Measurements from ENCODE around the gene DKC1. TPM values are rescaled to one million over a fixed set of nuclear protein-coding genes. Genes with fewer than 3 reads are reported as not detected.
"Not testable (repeated sequence)": the region's sequence is repeated elsewhere in the genome, so short reads cannot be mapped to it uniquely, and the experiment has no call there.

The DKC1 gene
- total and polyA plus RNA-seq, 4 donors: 24.5 to 39.6 (median 33.2) TPM

DNA sequence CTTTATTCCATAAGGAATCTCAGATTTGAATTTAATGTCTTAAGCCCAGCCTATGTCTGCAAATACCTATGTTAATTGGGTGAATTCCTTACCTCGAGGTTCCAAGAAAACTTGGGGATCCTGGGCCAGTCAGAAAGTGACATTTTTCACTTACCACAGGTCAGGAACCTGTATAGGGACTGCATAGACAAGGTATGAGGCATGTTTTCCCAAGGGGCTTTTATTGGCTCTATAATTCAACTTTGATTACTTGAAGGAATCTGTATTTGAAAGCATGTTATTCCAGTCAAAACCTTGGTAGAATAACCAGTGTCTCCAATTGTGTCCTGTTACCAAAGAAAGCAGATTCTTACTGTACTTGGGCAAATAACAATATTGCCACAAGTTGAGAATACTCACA is 51.1 kb downstream of the DKC1 start:
- H3K9me3 ChIP-seq (ENCODE audit: control insufficient read depth in 4 of 4, insufficient read depth in 3 of 4, low read length in 3 of 4): no peaks in the 10 kb centered on the region
- no peaks in the 10 kb centered on the region for H3K27me3 ChIP-seq (ENCODE audit: control insufficient read depth in 3 of 3, insufficient read depth in 3 of 3, low read length in 2 of 3)
- ATAC-seq (ENCODE audit: insufficient read depth, low FRiP score) (no peak), DNase-seq (no peak)
- H3K9ac ChIP-seq (ENCODE audit: insufficient read depth in 1 of 2, low read length in 2 of 2): no peak overlapping the region
- no peak overlapping the region for H3K27ac ChIP-seq (ENCODE audit: low read depth in 1 of 2, low read length in 1 of 2)
- 27 to 80% methylated on average over 1 of the region's 1 CpG for WGBS, 2 donors
- H3K4me1 ChIP-seq (ENCODE audit: control insufficient read depth in 5 of 5, insufficient read depth in 5 of 5, low read length in 5 of 5): no peaks in the 10 kb centered on the region
- H3K36me3 ChIP-seq (ENCODE audit: control insufficient read depth in 4 of 4, insufficient read depth in 4 of 4, low read length in 4 of 4): no peaks in the 10 kb centered on the region
- TF ChIP-seq, protein P1, sequence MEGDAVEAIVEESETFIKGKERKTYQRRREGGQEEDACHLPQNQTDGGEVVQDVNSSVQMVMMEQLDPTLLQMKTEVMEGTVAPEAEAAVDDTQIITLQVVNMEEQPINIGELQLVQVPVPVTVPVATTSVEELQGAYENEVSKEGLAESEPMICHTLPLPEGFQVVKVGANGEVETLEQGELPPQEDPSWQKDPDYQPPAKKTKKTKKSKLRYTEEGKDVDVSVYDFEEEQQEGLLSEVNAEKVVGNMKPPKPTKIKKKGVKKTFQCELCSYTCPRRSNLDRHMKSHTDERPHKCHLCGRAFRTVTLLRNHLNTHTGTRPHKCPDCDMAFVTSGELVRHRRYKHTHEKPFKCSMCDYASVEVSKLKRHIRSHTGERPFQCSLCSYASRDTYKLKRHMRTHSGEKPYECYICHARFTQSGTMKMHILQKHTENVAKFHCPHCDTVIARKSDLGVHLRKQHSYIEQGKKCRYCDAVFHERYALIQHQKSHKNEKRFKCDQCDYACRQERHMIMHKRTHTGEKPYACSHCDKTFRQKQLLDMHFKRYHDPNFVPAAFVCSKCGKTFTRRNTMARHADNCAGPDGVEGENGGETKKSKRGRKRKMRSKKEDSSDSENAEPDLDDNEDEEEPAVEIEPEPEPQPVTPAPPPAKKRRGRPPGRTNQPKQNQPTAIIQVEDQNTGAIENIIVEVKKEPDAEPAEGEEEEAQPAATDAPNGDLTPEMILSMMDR (IDR thresholded peaks at IDR 0.05; ENCODE audit: control extremely low read depth, extremely low read depth): no peak
- no peak overlapping the region for H3K4me3 ChIP-seq

DNA sequence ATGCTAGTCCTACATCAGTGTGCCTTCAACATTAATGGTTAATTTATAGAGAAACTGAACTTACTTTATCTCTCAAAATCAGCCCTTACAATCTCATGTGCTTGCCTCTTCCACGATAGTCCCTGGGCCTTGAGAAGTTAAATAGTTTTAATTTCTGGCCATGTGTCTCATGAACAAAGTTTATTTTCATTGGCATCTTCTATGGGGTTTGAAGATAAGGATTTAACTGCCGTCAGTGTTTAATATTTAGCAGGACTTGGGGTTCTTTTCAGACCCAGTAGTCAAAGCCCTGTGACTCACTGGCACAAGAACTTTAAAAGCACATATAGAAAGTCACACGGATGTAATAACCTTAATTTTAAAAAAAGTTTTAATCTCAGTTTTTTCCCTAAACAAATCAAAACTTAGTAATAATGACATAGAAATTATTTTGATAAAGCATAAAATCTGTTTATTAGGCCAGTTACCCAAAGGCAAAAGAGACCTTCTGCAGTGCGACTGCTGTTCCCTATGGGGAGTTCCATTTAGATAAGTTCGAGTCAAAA is 52.7 kb downstream of the DKC1 start:
- 69 to 89% methylated on average over 5 of the region's 5 CpGs for WGBS, 2 donors
- Histone ChIP-seq H3K36me3 (ENCODE audit: control insufficient read depth in 4 of 4, insufficient read depth in 4 of 4, low read length in 4 of 4) (no peaks in the 10 kb centered on the region), H3K4me3 (no peak overlapping the region), H3K9ac (ENCODE audit: insufficient read depth in 1 of 2, low read length in 2 of 2) (no peak overlapping the region), H3K4me1 (ENCODE audit: control insufficient read depth in 5 of 5, insufficient read depth in 5 of 5, low read length in 5 of 5) (no peaks in the 10 kb centered on the region), H3K27ac (ENCODE audit: low read depth in 1 of 2, low read length in 1 of 2) (no peak overlapping the region), H3K9me3 (ENCODE audit: control insufficient read depth in 4 of 4, insufficient read depth in 3 of 4, low read length in 3 of 4) (no peaks in the 10 kb centered on the region), H3K27me3 (ENCODE audit: control insufficient read depth in 3 of 3, insufficient read depth in 3 of 3, low read length in 2 of 3) (no peaks in the 10 kb centered on the region)
- TF ChIP-seq, protein P1 (IDR thresholded peaks at IDR 0.05; ENCODE audit: control extremely low read depth, extremely low read depth): no peak
- ATAC-seq (ENCODE audit: insufficient read depth, low FRiP score) (no peak), DNase-seq (no peak)

DNA sequence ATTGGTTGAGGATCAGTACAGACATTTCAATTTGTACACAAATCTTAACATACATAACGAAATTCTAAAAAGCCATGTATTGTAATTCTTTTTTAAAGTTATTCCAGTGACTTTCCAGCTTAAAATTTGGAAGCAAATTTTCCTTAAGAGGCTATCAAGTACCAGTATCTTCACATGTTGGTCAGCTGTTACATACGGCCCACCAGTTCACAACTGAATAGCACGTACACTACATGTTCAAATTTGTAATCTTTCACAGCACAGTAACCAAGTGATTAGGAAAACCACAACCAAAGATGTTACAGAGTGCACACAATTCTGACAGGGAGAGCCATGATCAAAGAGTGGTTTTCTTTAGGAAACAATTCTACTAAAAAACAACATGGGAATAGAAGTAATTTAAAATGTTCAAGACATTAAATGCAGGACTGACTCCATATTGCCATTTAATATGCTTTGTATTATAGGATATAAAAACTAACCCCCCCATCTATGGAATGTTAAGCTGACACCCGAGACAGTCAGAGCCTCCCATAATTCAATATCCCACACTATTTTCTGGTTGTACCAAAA is 53.7 kb downstream of the DKC1 start:
- not testable (repeated sequence) for DNase-seq; H3K9ac ChIP-seq (ENCODE audit: insufficient read depth in 1 of 2, low read length in 2 of 2)

DNA sequence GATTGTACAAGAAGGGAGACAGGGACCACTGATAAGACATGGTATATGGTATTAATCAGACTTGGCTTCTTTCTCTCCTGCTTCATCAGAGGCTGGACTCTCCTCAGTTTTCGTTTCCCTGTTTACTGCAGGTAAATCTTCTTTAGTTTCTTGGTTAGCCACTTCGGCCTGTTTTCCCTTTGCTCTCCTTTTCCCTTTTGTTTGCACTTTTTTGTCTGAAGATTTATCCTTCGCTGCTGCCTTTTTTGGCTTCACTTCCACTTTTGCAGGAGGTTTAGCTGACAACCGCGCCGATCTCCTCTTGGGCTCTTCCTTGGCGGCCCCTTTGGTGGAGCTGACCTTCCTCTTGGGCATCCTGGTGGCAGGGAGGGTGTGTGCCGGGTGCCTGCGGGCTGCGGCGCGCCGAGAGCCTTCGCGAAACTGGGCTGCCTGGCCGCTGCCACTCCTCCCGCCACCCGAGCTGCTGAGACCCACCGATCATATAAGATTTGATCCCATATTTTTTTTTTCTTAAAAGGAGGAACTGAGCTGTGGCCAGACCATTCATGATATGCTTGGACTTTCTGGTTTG is 54.5 kb downstream of the DKC1 start:
- H3K36me3 ChIP-seq (ENCODE audit: control insufficient read depth in 4 of 4, insufficient read depth in 4 of 4, low read length in 4 of 4); H3K27ac ChIP-seq (ENCODE audit: low read depth in 1 of 2, low read length in 1 of 2); H3K4me1 ChIP-seq (ENCODE audit: control insufficient read depth in 5 of 5, insufficient read depth in 5 of 5, low read length in 5 of 5); H3K27me3 ChIP-seq (ENCODE audit: control insufficient read depth in 3 of 3, insufficient read depth in 3 of 3, low read length in 2 of 3); H3K9ac ChIP-seq (ENCODE audit: insufficient read depth in 1 of 2, low read length in 2 of 2); H3K9me3 ChIP-seq (ENCODE audit: control insufficient read depth in 4 of 4, insufficient read depth in 3 of 4, low read length in 3 of 4); DNase-seq; H3K4me3 ChIP-seq; ATAC-seq (ENCODE audit: insufficient read depth, low FRiP score): not testable (repeated sequence)
- 92 to 99% methylated on average over 13 to 19 of the region's 19 CpGs for WGBS, 2 donors

More for the DNA sequence above, 53.7 kb downstream of the DKC1 start:
- not testable (repeated sequence) for H3K27ac ChIP-seq (ENCODE audit: low read depth in 1 of 2, low read length in 1 of 2); H3K27me3 ChIP-seq (ENCODE audit: control insufficient read depth in 3 of 3, insufficient read depth in 3 of 3, low read length in 2 of 3); H3K4me1 ChIP-seq (ENCODE audit: control insufficient read depth in 5 of 5, insufficient read depth in 5 of 5, low read length in 5 of 5); ATAC-seq (ENCODE audit: insufficient read depth, low FRiP score); H3K36me3 ChIP-seq (ENCODE audit: control insufficient read depth in 4 of 4, insufficient read depth in 4 of 4, low read length in 4 of 4); H3K9me3 ChIP-seq (ENCODE audit: control insufficient read depth in 4 of 4, insufficient read depth in 3 of 4, low read length in 3 of 4); H3K4me3 ChIP-seq
- 75 to 76% methylated on average over 4 of the region's 4 CpGs for WGBS, 2 donors

All from lung (tissue), 12 donors.